ENCODE results near the gene TMED7. TPM values are rescaled to one million over a fixed set of nuclear protein-coding genes. Genes with fewer than 3 reads are reported as not detected.

Gene TMED7
- total and polyA plus RNA-seq, 2 of the 8 experiments (the other 6 are each of a cell fraction or from before 2014, with no cell fraction given), result 43.8 to 75.2 TPM

GRCh38 chr5:115657125-115657880 lies 31.5 kb upstream of the TMED7 start:
- H4K91ac ChIP-seq (replicated peaks; ENCODE audit: insufficient read length, low read length), result no peak overlapping the region
- no peak overlapping the region for H3K4ac ChIP-seq (replicated peaks; ENCODE audit: insufficient read length, low read depth, low read length)
- H4K20me1 ChIP-seq (replicated peaks in 1 of 2; ENCODE audit: control insufficient read depth in 1 of 2, insufficient read depth in 2 of 2, low read length in 2 of 2), result no peaks in the 10 kb centered on the region
- H2AFZ ChIP-seq (ENCODE audit: low read length), result no peak overlapping the region
- H4K8ac ChIP-seq (ENCODE audit: extremely low read depth, insufficient read depth, low read length), result no peak overlapping the region
- no peaks in the 10 kb centered on the region for H3K79me2 ChIP-seq (ENCODE audit: control insufficient read depth in 1 of 2, insufficient read depth in 2 of 2, low read length in 2 of 2)
- no peak overlapping the region for H3K14ac ChIP-seq (ENCODE audit: insufficient read length)
- no peak overlapping the region for H3K23ac ChIP-seq (ENCODE audit: insufficient read length)
- no peak overlapping the region for H4K5ac ChIP-seq (ENCODE audit: insufficient read length, low read depth, low read length)
- H3K56ac ChIP-seq (replicated peaks; ENCODE audit: insufficient read length, low read depth, low read length), result no peak overlapping the region
- H2BK12ac ChIP-seq (ENCODE audit: low read depth, low read length), result no peak overlapping the region
- ChIA-PET POLR2A (ENCODE audit: partially characterized antibody) (interaction anchor here (0.7 kb wide), 1 partner anchor 10 kb away, joined by 4 read pairs; no protein-coding TSS in a partner anchor), CTCF (ENCODE audit: partially characterized antibody) (no interaction called here)
- no peak overlapping the region for H3K4me3 ChIP-seq (ENCODE audit: extremely low read depth in 1 of 4, insufficient read depth in 2 of 4, low read depth in 3 of 4, low read length in 4 of 4)
- no peaks in the 10 kb centered on the region for H3K9me3 ChIP-seq (ENCODE audit: insufficient read depth in 2 of 2, low read depth in 1 of 2, low read length in 1 of 2)
- no peak overlapping the region for H3K27ac ChIP-seq (ENCODE audit: low read depth, low read length)
- H3K4me2 ChIP-seq (ENCODE audit: insufficient read depth in 1 of 2, low read depth in 2 of 2, low read length in 2 of 2), result no peak overlapping the region
- no peak overlapping the region for H2BK120ac ChIP-seq (replicated peaks; ENCODE audit: low read depth, low read length)
- no peak overlapping the region for H2AK5ac ChIP-seq (ENCODE audit: low read depth, low read length)
- FAIRE-seq, result no peak
- H2BK20ac ChIP-seq (ENCODE audit: low read length), result no peak overlapping the region
- H3K79me1 ChIP-seq (ENCODE audit: low read depth, low read length), result no peaks in the 10 kb centered on the region
- H3K4me1 ChIP-seq (replicated peaks in 1 of 4; ENCODE audit: control insufficient read depth in 3 of 4, insufficient read depth in 4 of 4, low read length in 3 of 4), result no peaks in the 10 kb centered on the region
- H3K27me3 ChIP-seq (replicated peaks in 1 of 4; ENCODE audit: control insufficient read depth in 3 of 4, extremely low read depth in 1 of 4, insufficient read depth in 3 of 4, low read length in 3 of 4), result no peaks in the 10 kb centered on the region
- H3K9ac ChIP-seq (replicated peaks in 1 of 4; ENCODE audit: extremely low read depth in 1 of 4, low read depth in 3 of 4, low read length in 3 of 4), result no peak overlapping the region
- 90% methylated on average over 2 of the region's 2 CpGs; no CpG with 5 or more reads in 1 of the 2 experiments for WGBS, 2 experiments (ENCODE audit: extremely low coverage in 1 of 2, insufficient coverage in 1 of 2, insufficient read length in 1 of 2, insufficient replicate concordance in 2 of 2, low coverage in 1 of 2, low lambda C conversion rate in 2 of 2, missing lambda C conversion rate in 1 of 2)
- no peak for DNase-seq (ENCODE audit: low read depth in 1 of 2, low spot score in 2 of 2)
- H3K36me3 ChIP-seq (ENCODE audit: control insufficient read depth in 2 of 4, insufficient read depth in 4 of 4, low read length in 3 of 4), result no peaks in the 10 kb centered on the region
- no peak overlapping the region for H3K18ac ChIP-seq (ENCODE audit: extremely low read depth, low read length)
- no peak overlapping the region for H2BK15ac ChIP-seq (ENCODE audit: low read length)
- H2BK5ac ChIP-seq (ENCODE audit: low read depth, low read length), result no peak overlapping the region
- TF ChIP-seq CEBPB (IDR thresholded peaks at IDR 0.05; ENCODE audit: low read depth, low read length) (no peak), JUND (IDR thresholded peaks at IDR 0.05; ENCODE audit: low read length) (no peak), BACH1 (IDR thresholded peaks at IDR 0.05; ENCODE audit: low read length) (no peak), YY1 (IDR thresholded peaks at IDR 0.05; ENCODE audit: low read depth, low read length) (no peak), SP1 (IDR thresholded peaks at IDR 0.05; ENCODE audit: low read depth, low read length) (no peak), RXRA (IDR thresholded peaks at IDR 0.05; ENCODE audit: insufficient read depth, low read depth, low read length) (no peak), CTBP2 (IDR thresholded peaks at IDR 0.05; ENCODE audit: borderline replicate concordance, insufficient read depth, insufficient read length, low read length) (no peak), SIN3A (conservative IDR thresholded peaks at IDR 0.05 in 1 of 2, IDR thresholded peaks at IDR 0.05 in 1 of 2; ENCODE audit: low read depth in 1 of 2, low read length in 2 of 2) (no peak), NRF1 (IDR thresholded peaks at IDR 0.05; ENCODE audit: low read depth, low read length) (no peak)
- no peaks in the 10 kb centered on the region for H3K23me2 ChIP-seq (ENCODE audit: low read depth, low read length)
